ENCODE data around the gene ACOX1. TPM values are rescaled to one million over a fixed set of nuclear protein-coding genes. Genes with fewer than 3 reads are reported as not detected.

The ACOX1 gene
- polyA plus RNA-seq, 3 donors = 21.6 to 49.7 (median 49.2) TPM

- Histone ChIP-seq H3K4me1 (ENCODE audit: control insufficient read depth in 1 of 2, insufficient read depth in 2 of 2, low read length in 2 of 2) (peaks cover 26 to 31% of the 10 kb centered on the region in 2 donors), H3K27me3 (ENCODE audit: control insufficient read depth in 2 of 2, insufficient read depth in 2 of 2, low read length in 2 of 2) (no peaks in the 10 kb centered on the region)
- H3K27ac Mint-ChIP-seq = peak overlapping the region in 1 of 7 donors; percentile 77
These were observed 79.6 kb downstream of the ACOX1 start for GRCh38 chr17:75899353-75899752.

GRCh38 chr17:75898791-75899190, 80.2 kb downstream of the ACOX1 start:
- Mint-ChIP-seq H3K4me1 (peaks cover 22% of the 10 kb centered on the region), H3K27ac (no peak overlapping the region), H3K36me3 (peaks cover 33 to 53% of the 10 kb centered on the region in 2 donors), H3K9me3 (peaks cover 0 to 2% (median 0%) of the 10 kb centered on the region in 7 donors), H3K27me3 (ENCODE audit: low read depth in 3 of 3) (peaks cover 0 to 5% (median 2%) of the 10 kb centered on the region in 3 donors), H3K4me3 (no peak overlapping the region)
- H3K27me3 ChIP-seq (ENCODE audit: control insufficient read depth in 2 of 2, insufficient read depth in 2 of 2, low read length in 2 of 2) = no peaks in the 10 kb centered on the region
- H2AFZ ChIP-seq (ENCODE audit: insufficient read depth, low read depth, low read length, poor library complexity, severe bottlenecking) = no peak overlapping the region
- H3K4me3 ChIP-seq (replicated peaks in 1 of 3; ENCODE audit: low read depth in 2 of 3, low read length in 3 of 3) = no peak overlapping the region
- DNase-seq = no peak
- peaks cover 20 to 25% of the 10 kb centered on the region in 2 donors for H3K4me1 ChIP-seq (ENCODE audit: control insufficient read depth in 1 of 2, insufficient read depth in 2 of 2, low read length in 2 of 2)
- no peak overlapping the region for H3K4me2 ChIP-seq (replicated peaks; ENCODE audit: extremely low read depth, low read length, poor library complexity, severe bottlenecking)
- peaks cover 12% of the 10 kb centered on the region for H4K20me1 ChIP-seq (ENCODE audit: insufficient read depth, low read length)
- no peak for TF ChIP-seq CTCF (IDR thresholded peaks at IDR 0.05)
- no peak overlapping the region for H3K9ac ChIP-seq (ENCODE audit: insufficient read depth, low read length, poor library complexity, severe bottlenecking)
- H3K79me2 ChIP-seq (ENCODE audit: insufficient read depth, low read length) = peaks cover 23% of the 10 kb centered on the region
- no peak overlapping the region for H3K27ac ChIP-seq (ENCODE audit: low read depth in 1 of 2, low read length in 2 of 2)
- 94% methylated on average over 13 of the region's 16 CpGs for WGBS (ENCODE audit: insufficient coverage)
- intact Hi-C loops (cut with micrococcal nuclease) = loop anchor here in 1 of 2 donors (5.0 kb wide), 1 partner anchor 41 kb away; the partner anchor contains the start of gene WBP2
- H3K36me3 ChIP-seq (replicated peaks in 1 of 2; ENCODE audit: control insufficient read depth in 1 of 2, insufficient read depth in 2 of 2, low read length in 2 of 2) = peaks cover 42 to 44% of the 10 kb centered on the region in 2 donors
- H3K9me3 ChIP-seq (replicated peaks in 1 of 2; ENCODE audit: control insufficient read depth in 1 of 2, insufficient read depth in 1 of 2, low read length in 2 of 2) = no peaks in the 10 kb centered on the region

More at GRCh38 chr17:75899353-75899752, 79.6 kb downstream of the ACOX1 start:
- peaks cover 0 to 3% (median 2%) of the 10 kb centered on the region in 3 donors for H3K27me3 Mint-ChIP-seq (ENCODE audit: low read depth in 3 of 3)
- TF ChIP-seq CTCF (IDR thresholded peaks at IDR 0.05) = no peak
- H2AFZ ChIP-seq (ENCODE audit: insufficient read depth, low read depth, low read length, poor library complexity, severe bottlenecking) = no peak overlapping the region
- H3K9ac ChIP-seq (ENCODE audit: insufficient read depth, low read length, poor library complexity, severe bottlenecking) = no peak overlapping the region
- H3K9me3 ChIP-seq (replicated peaks in 1 of 2; ENCODE audit: control insufficient read depth in 1 of 2, insufficient read depth in 1 of 2, low read length in 2 of 2) = no peaks in the 10 kb centered on the region
- no peak overlapping the region for H3K27ac ChIP-seq (ENCODE audit: low read depth in 1 of 2, low read length in 2 of 2)
- DNase-seq = no peak
- no peak overlapping the region for H3K4me3 ChIP-seq (replicated peaks in 1 of 3; ENCODE audit: low read depth in 2 of 3, low read length in 3 of 3)
- peaks cover 21% of the 10 kb centered on the region for H3K4me1 Mint-ChIP-seq
- peaks cover 0 to 2% (median 0%) of the 10 kb centered on the region in 7 donors for H3K9me3 Mint-ChIP-seq
- H3K36me3 ChIP-seq (replicated peaks in 1 of 2; ENCODE audit: control insufficient read depth in 1 of 2, insufficient read depth in 2 of 2, low read length in 2 of 2) = peaks cover 42 to 44% of the 10 kb centered on the region in 2 donors
- H3K79me2 ChIP-seq (ENCODE audit: insufficient read depth, low read length) = peaks cover 27% of the 10 kb centered on the region
- no peak overlapping the region for H3K4me3 Mint-ChIP-seq
- intact Hi-C loops (cut with micrococcal nuclease) = loop anchor here in 1 of 2 donors (5.0 kb wide), 1 partner anchor 42 kb away; the partner anchor contains the start of gene WBP2
- WGBS (ENCODE audit: insufficient coverage) = 98% methylated on average over 6 of the region's 13 CpGs
- H3K4me2 ChIP-seq (replicated peaks; ENCODE audit: extremely low read depth, low read length, poor library complexity, severe bottlenecking) = no peak overlapping the region
- peaks cover 33 to 51% of the 10 kb centered on the region in 2 donors for H3K36me3 Mint-ChIP-seq
- H4K20me1 ChIP-seq (ENCODE audit: insufficient read depth, low read length) = peaks cover 6% of the 10 kb centered on the region
